K562 (cell line): ENCODE measurements around the gene SYS1. TPM values are rescaled to one million over a fixed set of nuclear protein-coding genes. Genes with fewer than 3 reads are reported as not detected.

Source experiments
- CHD4 ChIP-seq: fragments of 200-600 bp; sonication (generic); IDR thresholded peaks from 3 replicates; pipeline ENCODE4 v1.6.1; 2012; ENCODE audit warnings: low read depth, mild to moderate bottlenecking, mixed read lengths, low read length, inconsistent platforms; ENCODE audit not compliant: insufficient read depth, insufficient replicate concordance, poor library complexity, severe bottlenecking
- CTBP1 ChIP-seq: fragments of 450-650 bp; IDR thresholded peaks from 2 replicates; pipeline ENCODE4 v1.6.1; 2016; ENCODE audit warnings: borderline replicate concordance
- E2F3 ChIP-seq: fragments of 250-450 bp; sonication (Bioruptor Pico); IDR thresholded peaks from 2 replicates; pipeline ENCODE4 v1.4.0; 2020; ENCODE audit warnings: mild to moderate bottlenecking
- MAFK ChIP-seq: IDR thresholded peaks from 2 replicates; pipeline ENCODE4 v1.6.1; 2011; ENCODE audit warnings: low read length, improper control_type of control experiment
- POLR2A ChIP-seq: fragments of 450-650 bp; conservative IDR thresholded peaks from 2 replicates; pipeline ENCODE4 v1.6.1; 2016
- RAD21 ChIP-seq, 2 experiments: fragments of 250-450 bp in 1 of 2; fragments of 450-650 bp in 1 of 2; sonication (Bioruptor Pico) in 1 of 2; formaldehyde crosslinking in 1 of 2; IDR thresholded peaks in 1 of 2; conservative IDR thresholded peaks in 1 of 2; 2 replicates each; pipeline versions ENCODE4 v1.4.0 to v1.8.0; 2020 to 2022; ENCODE audit warnings: mild to moderate bottlenecking in 2 of 2, moderate library complexity in 1 of 2
- SIN3A ChIP-seq, 2 experiments: fragments of 150-350 bp in 1 of 2; IDR thresholded peaks; 2 replicates each; pipeline ENCODE4 v1.6.1; 2011 to 2016; ENCODE audit warnings: borderline replicate concordance in 2 of 2, low read depth in 2 of 2, low read length in 2 of 2, mild to moderate bottlenecking in 2 of 2, moderate library complexity in 2 of 2; ENCODE audit not compliant: control insufficient read depth in 1 of 2
- ZNF24 ChIP-seq: fragments of 450-650 bp; IDR thresholded peaks from 2 replicates; pipeline ENCODE4 v1.6.1; 2016
- ZNF589 ChIP-seq: fragments of 200-800 bp; sonication (Bioruptor generic); IDR thresholded peaks from 2 replicates; pipeline ENCODE4 v1.6.1; 2016; ENCODE audit warnings: low read depth, missing genetic modification characterization, missing compliant biosample characterization
- polyA plus RNA-seq, 8 experiments: library from polyadenylated mRNA; depleted of rRNA in 4 of 8; stranded (reverse) in 5 of 8; unstranded in 3 of 8; fragments of >200 nt; fragmentation: Nextera tagmentation in 2 of 8; fragmentation: Illumina TruSeq in 1 of 8; extraction: Ambion mirVana in 2 of 8; extraction: Trizol in 1 of 8; gene quantifications; 2 replicates each; pipeline versions ENCODE4 v1.2.1 to v1.2.3, GENCODE V29; 2011 to 2014; ENCODE audit warnings: inconsistent platforms in 1 of 8, missing spikeins in 1 of 8
- total RNA-seq, 7 experiments: library from RNA; depleted of rRNA in 6 of 7; stranded (reverse); fragments of >200 nt in 6 of 7; fragmentation: Illumina TruSeq in 2 of 7; extraction: Trizol in 2 of 7; gene quantifications; 2 replicates each; pipeline versions ENCODE4 v1.2.1 to v1.2.3, GENCODE V29; 2011 to 2021; ENCODE audit warnings: low replicate concordance in 1 of 7
- TF ChIP-seq, protein P1 (sequence below): sonication (generic); formaldehyde crosslinking; IDR thresholded peaks from 2 replicates; pipeline ENCODE4 v1.8.0; 2023; ENCODE audit warnings: missing genetic modification reagents, mild to moderate bottlenecking, borderline replicate concordance
- TF ChIP-seq, protein P2 (sequence below): fragments of 450-650 bp; conservative IDR thresholded peaks from 2 replicates; pipeline ENCODE4 v1.6.1; 2016; ENCODE audit warnings: missing genetic modification characterization, low read depth, mild to moderate bottlenecking, missing compliant biosample characterization, moderate library complexity
- TF ChIP-seq, protein P3 (sequence below), 3 experiments: IDR thresholded peaks in 2 of 3; conservative IDR thresholded peaks in 1 of 3; 2 replicates each; pipeline ENCODE4 v1.5.1; 2011 to 2012; ENCODE audit warnings: low read length in 3 of 3, mild to moderate bottlenecking in 3 of 3, control low read depth in 2 of 3, improper control_type of control experiment in 1 of 3, inconsistent platforms in 1 of 3, low read depth in 1 of 3, mixed read lengths in 1 of 3, moderate library complexity in 1 of 3; ENCODE audit not compliant: insufficient read depth in 2 of 3
- TF ChIP-seq, protein P4 (sequence below): sonication (generic); formaldehyde crosslinking; IDR thresholded peaks from 2 replicates; pipeline ENCODE4 v1.8.0; 2023; ENCODE audit warnings: mild to moderate bottlenecking, missing genetic modification reagents

The SYS1 gene
- total and polyA plus RNA-seq, 9 of the 15 experiments (the other 6 are each of a cell fraction or from before 2014, with no cell fraction given), result 11.1 to 25.2 (median 17.5) TPM

DNA sequence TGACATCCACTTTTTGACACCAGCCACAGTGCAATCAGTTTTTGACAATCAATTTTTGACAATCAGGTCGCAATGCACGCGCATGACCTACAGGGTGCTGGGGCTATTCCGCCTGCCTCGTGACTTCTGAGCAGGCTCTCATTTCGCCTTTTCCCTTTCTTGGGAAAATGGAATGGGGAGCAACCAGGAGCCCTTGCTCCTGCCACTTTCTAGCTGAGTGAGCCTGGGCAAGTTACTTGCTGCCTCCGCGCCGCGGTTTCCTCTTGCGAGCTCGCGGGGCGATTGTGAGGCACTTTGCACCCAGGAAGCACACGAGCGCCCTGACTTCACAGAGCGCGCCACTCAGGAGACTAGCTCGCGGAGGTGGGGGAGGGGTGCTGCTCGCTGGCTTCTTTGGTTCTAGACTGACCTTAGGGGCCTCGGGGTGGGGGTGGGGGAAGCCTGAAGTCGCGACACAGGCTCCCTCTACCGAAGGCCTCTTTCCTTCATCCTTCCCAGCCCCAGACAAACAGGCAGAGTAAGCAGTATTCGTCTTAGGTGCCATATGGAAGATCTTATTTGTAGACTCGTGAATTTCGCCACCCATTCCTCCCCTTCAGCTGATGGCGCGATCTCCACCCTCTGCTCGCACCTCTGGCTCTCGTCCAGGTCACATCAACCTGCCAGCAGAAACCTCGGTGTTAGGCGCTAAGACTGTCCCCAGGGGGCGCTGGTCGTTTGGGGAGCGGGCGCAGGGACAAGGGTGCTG is 10.6 kb downstream of the SYS1 start (continued):
- TF ChIP-seq, protein P1, sequence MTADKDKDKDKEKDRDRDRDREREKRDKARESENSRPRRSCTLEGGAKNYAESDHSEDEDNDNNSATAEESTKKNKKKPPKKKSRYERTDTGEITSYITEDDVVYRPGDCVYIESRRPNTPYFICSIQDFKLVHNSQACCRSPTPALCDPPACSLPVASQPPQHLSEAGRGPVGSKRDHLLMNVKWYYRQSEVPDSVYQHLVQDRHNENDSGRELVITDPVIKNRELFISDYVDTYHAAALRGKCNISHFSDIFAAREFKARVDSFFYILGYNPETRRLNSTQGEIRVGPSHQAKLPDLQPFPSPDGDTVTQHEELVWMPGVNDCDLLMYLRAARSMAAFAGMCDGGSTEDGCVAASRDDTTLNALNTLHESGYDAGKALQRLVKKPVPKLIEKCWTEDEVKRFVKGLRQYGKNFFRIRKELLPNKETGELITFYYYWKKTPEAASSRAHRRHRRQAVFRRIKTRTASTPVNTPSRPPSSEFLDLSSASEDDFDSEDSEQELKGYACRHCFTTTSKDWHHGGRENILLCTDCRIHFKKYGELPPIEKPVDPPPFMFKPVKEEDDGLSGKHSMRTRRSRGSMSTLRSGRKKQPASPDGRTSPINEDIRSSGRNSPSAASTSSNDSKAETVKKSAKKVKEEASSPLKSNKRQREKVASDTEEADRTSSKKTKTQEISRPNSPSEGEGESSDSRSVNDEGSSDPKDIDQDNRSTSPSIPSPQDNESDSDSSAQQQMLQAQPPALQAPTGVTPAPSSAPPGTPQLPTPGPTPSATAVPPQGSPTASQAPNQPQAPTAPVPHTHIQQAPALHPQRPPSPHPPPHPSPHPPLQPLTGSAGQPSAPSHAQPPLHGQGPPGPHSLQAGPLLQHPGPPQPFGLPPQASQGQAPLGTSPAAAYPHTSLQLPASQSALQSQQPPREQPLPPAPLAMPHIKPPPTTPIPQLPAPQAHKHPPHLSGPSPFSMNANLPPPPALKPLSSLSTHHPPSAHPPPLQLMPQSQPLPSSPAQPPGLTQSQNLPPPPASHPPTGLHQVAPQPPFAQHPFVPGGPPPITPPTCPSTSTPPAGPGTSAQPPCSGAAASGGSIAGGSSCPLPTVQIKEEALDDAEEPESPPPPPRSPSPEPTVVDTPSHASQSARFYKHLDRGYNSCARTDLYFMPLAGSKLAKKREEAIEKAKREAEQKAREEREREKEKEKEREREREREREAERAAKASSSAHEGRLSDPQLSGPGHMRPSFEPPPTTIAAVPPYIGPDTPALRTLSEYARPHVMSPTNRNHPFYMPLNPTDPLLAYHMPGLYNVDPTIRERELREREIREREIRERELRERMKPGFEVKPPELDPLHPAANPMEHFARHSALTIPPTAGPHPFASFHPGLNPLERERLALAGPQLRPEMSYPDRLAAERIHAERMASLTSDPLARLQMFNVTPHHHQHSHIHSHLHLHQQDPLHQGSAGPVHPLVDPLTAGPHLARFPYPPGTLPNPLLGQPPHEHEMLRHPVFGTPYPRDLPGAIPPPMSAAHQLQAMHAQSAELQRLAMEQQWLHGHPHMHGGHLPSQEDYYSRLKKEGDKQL (CRISPR knock-in tag), result no peak
- TF ChIP-seq, protein P2, sequence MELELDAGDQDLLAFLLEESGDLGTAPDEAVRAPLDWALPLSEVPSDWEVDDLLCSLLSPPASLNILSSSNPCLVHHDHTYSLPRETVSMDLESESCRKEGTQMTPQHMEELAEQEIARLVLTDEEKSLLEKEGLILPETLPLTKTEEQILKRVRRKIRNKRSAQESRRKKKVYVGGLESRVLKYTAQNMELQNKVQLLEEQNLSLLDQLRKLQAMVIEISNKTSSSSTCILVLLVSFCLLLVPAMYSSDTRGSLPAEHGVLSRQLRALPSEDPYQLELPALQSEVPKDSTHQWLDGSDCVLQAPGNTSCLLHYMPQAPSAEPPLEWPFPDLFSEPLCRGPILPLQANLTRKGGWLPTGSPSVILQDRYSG (tag), result 0 out of 2 replicates have a peak, but pooled peaks have one; percentile 49
- TF ChIP-seq RAD21 (CRISPR knock-in tag; conservative IDR thresholded peaks at IDR 0.05 in 1 of 2, IDR thresholded peaks at IDR 0.05 in 1 of 2) (peak; percentile 87 to 92), E2F3 (CRISPR knock-in tag) (peak; percentile 39; the same call in 1 of the 2 replicates), MAFK (peak; percentile 28), CTBP1 (peak; percentile 71; the same call in 1 of the 2 replicates), ZNF589 (no peak; the same call in 1 of the 2 replicates), SIN3A (IDR thresholded peaks at IDR 0.05; ENCODE audit: borderline replicate concordance in 2 of 2, control insufficient read depth in 1 of 2, low read depth in 2 of 2, low read length in 2 of 2) (0 out of 4 replicates have a peak, but pooled peaks of 1 of the 2 experiments have one; percentile 29), CHD4 (no peak), ZNF24 (0 out of 2 replicates have a peak, but pooled peaks have one; percentile 12), POLR2A (peak; percentile 64)
- TF ChIP-seq, protein P3, sequence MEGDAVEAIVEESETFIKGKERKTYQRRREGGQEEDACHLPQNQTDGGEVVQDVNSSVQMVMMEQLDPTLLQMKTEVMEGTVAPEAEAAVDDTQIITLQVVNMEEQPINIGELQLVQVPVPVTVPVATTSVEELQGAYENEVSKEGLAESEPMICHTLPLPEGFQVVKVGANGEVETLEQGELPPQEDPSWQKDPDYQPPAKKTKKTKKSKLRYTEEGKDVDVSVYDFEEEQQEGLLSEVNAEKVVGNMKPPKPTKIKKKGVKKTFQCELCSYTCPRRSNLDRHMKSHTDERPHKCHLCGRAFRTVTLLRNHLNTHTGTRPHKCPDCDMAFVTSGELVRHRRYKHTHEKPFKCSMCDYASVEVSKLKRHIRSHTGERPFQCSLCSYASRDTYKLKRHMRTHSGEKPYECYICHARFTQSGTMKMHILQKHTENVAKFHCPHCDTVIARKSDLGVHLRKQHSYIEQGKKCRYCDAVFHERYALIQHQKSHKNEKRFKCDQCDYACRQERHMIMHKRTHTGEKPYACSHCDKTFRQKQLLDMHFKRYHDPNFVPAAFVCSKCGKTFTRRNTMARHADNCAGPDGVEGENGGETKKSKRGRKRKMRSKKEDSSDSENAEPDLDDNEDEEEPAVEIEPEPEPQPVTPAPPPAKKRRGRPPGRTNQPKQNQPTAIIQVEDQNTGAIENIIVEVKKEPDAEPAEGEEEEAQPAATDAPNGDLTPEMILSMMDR (IDR thresholded peaks at IDR 0.05 in 2 of 3, conservative IDR thresholded peaks at IDR 0.05 in 1 of 3; ENCODE audit: insufficient read depth in 2 of 3, low read depth in 1 of 3, low read length in 3 of 3), result peak; percentile 95 to 97 (median 95)
- TF ChIP-seq, protein P4, sequence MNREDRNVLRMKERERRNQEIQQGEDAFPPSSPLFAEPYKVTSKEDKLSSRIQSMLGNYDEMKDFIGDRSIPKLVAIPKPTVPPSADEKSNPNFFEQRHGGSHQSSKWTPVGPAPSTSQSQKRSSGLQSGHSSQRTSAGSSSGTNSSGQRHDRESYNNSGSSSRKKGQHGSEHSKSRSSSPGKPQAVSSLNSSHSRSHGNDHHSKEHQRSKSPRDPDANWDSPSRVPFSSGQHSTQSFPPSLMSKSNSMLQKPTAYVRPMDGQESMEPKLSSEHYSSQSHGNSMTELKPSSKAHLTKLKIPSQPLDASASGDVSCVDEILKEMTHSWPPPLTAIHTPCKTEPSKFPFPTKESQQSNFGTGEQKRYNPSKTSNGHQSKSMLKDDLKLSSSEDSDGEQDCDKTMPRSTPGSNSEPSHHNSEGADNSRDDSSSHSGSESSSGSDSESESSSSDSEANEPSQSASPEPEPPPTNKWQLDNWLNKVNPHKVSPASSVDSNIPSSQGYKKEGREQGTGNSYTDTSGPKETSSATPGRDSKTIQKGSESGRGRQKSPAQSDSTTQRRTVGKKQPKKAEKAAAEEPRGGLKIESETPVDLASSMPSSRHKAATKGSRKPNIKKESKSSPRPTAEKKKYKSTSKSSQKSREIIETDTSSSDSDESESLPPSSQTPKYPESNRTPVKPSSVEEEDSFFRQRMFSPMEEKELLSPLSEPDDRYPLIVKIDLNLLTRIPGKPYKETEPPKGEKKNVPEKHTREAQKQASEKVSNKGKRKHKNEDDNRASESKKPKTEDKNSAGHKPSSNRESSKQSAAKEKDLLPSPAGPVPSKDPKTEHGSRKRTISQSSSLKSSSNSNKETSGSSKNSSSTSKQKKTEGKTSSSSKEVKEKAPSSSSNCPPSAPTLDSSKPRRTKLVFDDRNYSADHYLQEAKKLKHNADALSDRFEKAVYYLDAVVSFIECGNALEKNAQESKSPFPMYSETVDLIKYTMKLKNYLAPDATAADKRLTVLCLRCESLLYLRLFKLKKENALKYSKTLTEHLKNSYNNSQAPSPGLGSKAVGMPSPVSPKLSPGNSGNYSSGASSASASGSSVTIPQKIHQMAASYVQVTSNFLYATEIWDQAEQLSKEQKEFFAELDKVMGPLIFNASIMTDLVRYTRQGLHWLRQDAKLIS (CRISPR knock-in tag), result 0 out of 2 replicates have a peak, but pooled peaks have one; percentile 31
